IMR-90 (cell line): ENCODE measurements around the gene AHNAK. TPM values are rescaled to one million over a fixed set of nuclear protein-coding genes. Genes with fewer than 3 reads are reported as not detected.

ENCODE experiments used
- ATAC-seq: fragments of 200-7000 bp; cut with Tn5 transposase; 2 replicates; pipeline ENCODE4 v1.9.1; 2020; ENCODE audit warnings: low read depth, mild to moderate bottlenecking, moderate library complexity
- BruUV-seq: library from RNA; stranded (reverse); fragments of 400-500 nt; replicated peaks from 2 replicates; lab custom pipeline; 2021; lab: Mats Ljungman, UMichigan
- CTCF ChIA-PET: fragments of 300-600 bp; formaldehyde crosslinking; extraction: SDS; loops from one replicate; lab custom pipeline; 2021; ENCODE audit warnings: antibody characterized with exemption; lab: Yijun Ruan, JAX
- POLR2A ChIA-PET: fragments of 300-600 bp; sonication (Branson Sonifier 250); formaldehyde crosslinking; loops from one replicate; lab custom pipeline; 2022; ENCODE audit warnings: antibody characterized with exemption; ENCODE audit not compliant: unreplicated experiment; lab: Charles Lee
- DNase-seq: peaks from one replicate; pipeline ENCODE4 v3.0.0; 2013
- H2AFZ ChIP-seq: replicated peaks from 2 replicates; pipeline ENCODE3; 2013; ENCODE audit warnings: low read length, mild to moderate bottlenecking; ENCODE audit not compliant: poor library complexity
- H2AK5ac ChIP-seq: 2 replicates; pipeline ENCODE4 v1.6.1; 2013; ENCODE audit warnings: low read depth, low read length, inconsistent platforms
- H2AK9ac ChIP-seq: replicated peaks from 2 replicates; pipeline ENCODE3; 2013; ENCODE audit warnings: mild to moderate bottlenecking, low read depth, low read length, moderate library complexity; ENCODE audit not compliant: poor library complexity
- H2BK120ac ChIP-seq: 2 replicates; pipeline ENCODE4 v1.6.1; 2013; ENCODE audit warnings: low read depth, low read length, inconsistent platforms
- H2BK15ac ChIP-seq: 3 replicates; pipeline ENCODE4 v1.6.1; 2013; ENCODE audit warnings: low read depth, low read length, inconsistent platforms
- H2BK20ac ChIP-seq: 2 replicates; pipeline ENCODE4 v1.6.1; 2013; ENCODE audit warnings: low read depth, mild to moderate bottlenecking, inconsistent platforms, low read length, moderate library complexity
- H2BK5ac ChIP-seq: 2 replicates; pipeline ENCODE4 v1.6.1; 2013; ENCODE audit warnings: mild to moderate bottlenecking, low read depth, low read length, inconsistent platforms; ENCODE audit not compliant: poor library complexity, severe bottlenecking
- H3K14ac ChIP-seq: replicated peaks from 2 replicates; pipeline ENCODE4 v1.6.1; 2013; ENCODE audit warnings: low read depth, low read length, inconsistent platforms
- H3K18ac ChIP-seq: 2 replicates; pipeline ENCODE4 v1.6.1; 2013; ENCODE audit warnings: low read depth, low read length, control low read depth
- H3K23ac ChIP-seq: 2 replicates; pipeline ENCODE4 v1.6.1; 2013; ENCODE audit warnings: low read depth, low read length, inconsistent platforms
- H3K27ac ChIP-seq: 2 replicates; pipeline ENCODE4 v1.5.1; 2013; ENCODE audit warnings: mild to moderate bottlenecking, control low read depth, low read length; ENCODE audit not compliant: insufficient read depth
- H3K27me3 ChIP-seq: 2 replicates; pipeline ENCODE4 v1.6.1; 2013; ENCODE audit warnings: low read length; ENCODE audit not compliant: control insufficient read depth, insufficient read depth
- H3K36me3 ChIP-seq: 2 replicates; pipeline ENCODE4 v1.6.1; 2013; ENCODE audit warnings: low read length, mixed read lengths; ENCODE audit not compliant: control insufficient read depth, insufficient read depth
- H3K4ac ChIP-seq: 2 replicates; pipeline ENCODE4 v1.6.1; 2013; ENCODE audit warnings: low read depth, low read length, inconsistent platforms
- H3K4me1 ChIP-seq: 2 replicates; pipeline ENCODE4 v1.6.1; 2013; ENCODE audit warnings: low read length, mixed read lengths; ENCODE audit not compliant: control insufficient read depth, insufficient read depth
- H3K4me2 ChIP-seq: 2 replicates; pipeline ENCODE4 v1.6.1; 2013; ENCODE audit warnings: low read depth, mild to moderate bottlenecking, control low read depth, low read length, moderate library complexity
- H3K4me3 ChIP-seq: 2 replicates; pipeline ENCODE4 v1.5.1; 2013; ENCODE audit warnings: low read depth, mild to moderate bottlenecking, control low read depth, low read length, moderate library complexity; ENCODE audit not compliant: insufficient read depth
- H3K56ac ChIP-seq: 2 replicates; pipeline ENCODE4 v1.6.1; 2013; ENCODE audit warnings: low read length, inconsistent platforms; ENCODE audit not compliant: insufficient read depth; ENCODE audit errors: extremely low read depth
- H3K79me1 ChIP-seq, 2 experiments: 2 replicates each; pipeline ENCODE4 v1.6.1; 2013; ENCODE audit warnings: low read length in 2 of 2, inconsistent platforms in 1 of 2, low read depth in 1 of 2
- H3K9ac ChIP-seq: 2 replicates; pipeline ENCODE4 v1.6.1; 2013; ENCODE audit warnings: low read depth, low read length, control low read depth
- H3K9me1 ChIP-seq: 2 replicates; pipeline ENCODE4 v1.6.1; 2013; ENCODE audit warnings: low read length, inconsistent platforms; ENCODE audit not compliant: insufficient read depth
- H3K9me3 ChIP-seq: 2 replicates; pipeline ENCODE4 v1.6.1; 2013; ENCODE audit warnings: low read length; ENCODE audit not compliant: control insufficient read depth, insufficient read depth
- H4K20me1 ChIP-seq: 2 replicates; pipeline ENCODE4 v1.6.1; 2013; ENCODE audit warnings: low read length, inconsistent platforms; ENCODE audit not compliant: insufficient read depth
- H4K5ac ChIP-seq: 2 replicates; pipeline ENCODE4 v1.6.1; 2013; ENCODE audit warnings: mild to moderate bottlenecking, low read depth, low read length, control low read depth
- H4K8ac ChIP-seq, 2 experiments: 2 replicates each; pipeline ENCODE4 v1.6.1; 2013; ENCODE audit warnings: low read depth in 2 of 2, low read length in 2 of 2, control low read depth in 1 of 2, inconsistent platforms in 1 of 2
- H4K91ac ChIP-seq: 2 replicates; pipeline ENCODE4 v1.6.1; 2013; ENCODE audit warnings: low read depth, low read length, inconsistent platforms; ENCODE audit not compliant: insufficient read depth
- RCOR1 ChIP-seq: IDR thresholded peaks from 2 replicates; pipeline ENCODE4 v1.6.1; 2012; ENCODE audit warnings: mild to moderate bottlenecking, low read length, improper control_type of control experiment; ENCODE audit not compliant: insufficient replicate concordance
- RFX5 ChIP-seq: IDR thresholded peaks from 2 replicates; pipeline ENCODE4 v1.8.0; 2012; ENCODE audit warnings: low read depth, mild to moderate bottlenecking, low read length, moderate library complexity
- SMC3 ChIP-seq: fragments of 150-350 bp; IDR thresholded peaks from 2 replicates; pipeline ENCODE4 v1.6.1; 2016; ENCODE audit warnings: low read depth, mild to moderate bottlenecking, antibody characterized with exemption, low read length, moderate library complexity
- WGBS, 2 experiments: methylation state at CpG; one replicate each; pipeline versions ENCODE4 v1.1.5 to v1.1.7; 2013; ENCODE audit warnings: missing lambda C conversion rate in 2 of 2; ENCODE audit not compliant: insufficient read length in 1 of 2; ENCODE audit errors: extremely low coverage in 2 of 2; 5-methylcytosine and 5-hydroxymethylcytosine counted together
- dilution Hi-C: fragments of 300-500 bp; cut with HindIII; formaldehyde crosslinking; loops from one replicate; pipeline ENCODE4 v1.14.3; 2018; ENCODE audit warnings: low sequenced_read_pairs; ENCODE audit not compliant: unreplicated experiment
- in situ Hi-C: fragments of 300-500 bp; cut with MboI; formaldehyde crosslinking; loops from 3 replicates; pipeline ENCODE4 v1.14.3; 2019; ENCODE audit warnings: low sequenced_read_pairs, inconsistent platforms, mixed read lengths
- intact Hi-C: fragments of 100-400 bp; cut with micrococcal nuclease; formaldehyde crosslinking; loops from 2 replicates; pipeline ENCODE4 v1.10.0; 2022
- polyA plus RNA-seq, 3 experiments: library from polyadenylated mRNA; depleted of rRNA; stranded (reverse); fragments of >200 nt; gene quantifications; 2 replicates each; pipeline ENCODE4 v1.2.3, GENCODE V29; 2012; ENCODE audit warnings: low replicate concordance in 1 of 3
- total RNA-seq: library from RNA; depleted of rRNA; stranded (reverse); fragments of >200 nt; gene quantifications from 2 replicates; pipeline ENCODE4 v1.2.3, GENCODE V29; 2012

The AHNAK gene
- total and polyA plus RNA-seq, 2 of the 4 experiments (the other 2 are of a cell fraction): 95.1 to 695 TPM

DNA sequence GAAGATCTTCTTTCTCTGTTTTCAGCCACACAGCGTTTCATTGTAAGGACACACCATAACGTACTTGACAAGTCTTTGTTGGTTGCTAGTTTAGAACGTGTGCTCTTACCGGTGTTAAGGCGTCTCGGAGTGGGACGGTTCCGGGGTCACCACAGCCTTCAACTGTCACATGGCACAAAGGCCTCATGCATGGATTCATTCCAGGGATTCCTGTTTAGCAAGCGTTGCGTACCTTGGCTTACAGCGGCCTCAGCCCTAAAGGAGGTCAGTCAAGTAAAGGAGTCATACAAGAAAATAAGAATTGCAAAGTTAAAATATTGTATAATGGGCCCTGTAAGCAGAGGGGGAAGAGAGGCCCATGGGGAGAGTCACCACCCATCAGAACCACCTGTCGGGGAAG, 130.0 kb downstream of the AHNAK start:
- Histone ChIP-seq H4K20me1 (no peaks in the 10 kb centered on the region), H4K8ac (no peak overlapping the region), H3K4me1 (peaks cover 7% of the 10 kb centered on the region), H2BK15ac (no peak overlapping the region), H2BK120ac (no peak overlapping the region), H3K4me3 (no peak overlapping the region), H3K18ac (no peak overlapping the region), H3K79me1 (no peaks in the 10 kb centered on the region; a peak in 1 of 4 replicates), H3K36me3 (no peaks in the 10 kb centered on the region), H3K14ac (no peak overlapping the region), H2AK5ac (no peak overlapping the region), H3K9me3 (no peaks in the 10 kb centered on the region), H3K4me2 (no peak overlapping the region), H3K56ac (no peak overlapping the region), H2AK9ac (no peak overlapping the region), H3K27me3 (no peaks in the 10 kb centered on the region), H2BK20ac (no peak overlapping the region), H3K9ac (no peak overlapping the region), H2BK5ac (no peak overlapping the region), H2AFZ (no peak overlapping the region), H4K5ac (no peak overlapping the region), H3K23ac (no peak overlapping the region), H3K9me1 (no peaks in the 10 kb centered on the region), H3K4ac (no peak overlapping the region), H3K27ac (no peak overlapping the region), H4K91ac (no peak overlapping the region)
- 74% methylated on average over 8 of the region's 12 CpGs; no CpG with 5 or more reads in 1 of the 2 experiments for WGBS, 2 experiments
- ChIA-PET POLR2A (no interaction called here), CTCF (no interaction called here)
- intact Hi-C loops: no loop called here
- dilution Hi-C loops: no loop called here
- DNase-seq (no peak), ATAC-seq (no peak)
- no peak for TF ChIP-seq SMC3
- no peak for TF ChIP-seq RCOR1
- no peak for TF ChIP-seq RFX5
- in situ Hi-C loops: no loop called here
- no TSS peak for BruUV-seq
